ENCODE results near the gene FASTKD2.
"Not testable (repeated sequence)": the region's sequence is repeated elsewhere in the genome, so short reads cannot be mapped to it uniquely, and the experiment has no call there.

DNA sequence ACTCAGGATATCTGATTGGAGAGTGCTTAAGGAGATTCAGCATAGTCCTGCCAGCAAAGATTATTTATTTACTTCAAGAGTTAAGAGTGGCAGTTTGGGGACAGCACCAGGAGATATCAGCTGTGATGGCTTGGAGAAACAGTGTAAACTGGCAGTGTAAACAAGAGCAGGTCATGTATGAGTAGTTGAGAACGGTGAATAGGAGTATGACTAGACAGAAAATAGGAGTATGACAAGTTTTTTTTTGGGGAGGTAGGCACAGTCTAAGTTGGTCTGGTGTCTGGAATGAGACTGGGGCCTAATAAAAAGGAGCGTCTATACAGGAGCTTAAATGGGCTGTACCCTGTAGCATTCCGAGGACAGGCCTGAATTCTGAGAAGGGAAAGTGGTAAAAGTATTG is 42.2 kb downstream of the FASTKD2 start:
- TF ChIP-seq EZH2 (IDR thresholded peaks at IDR 0.05; ENCODE audit: borderline replicate concordance): not testable (repeated sequence)
- TF ChIP-seq, protein P1, sequence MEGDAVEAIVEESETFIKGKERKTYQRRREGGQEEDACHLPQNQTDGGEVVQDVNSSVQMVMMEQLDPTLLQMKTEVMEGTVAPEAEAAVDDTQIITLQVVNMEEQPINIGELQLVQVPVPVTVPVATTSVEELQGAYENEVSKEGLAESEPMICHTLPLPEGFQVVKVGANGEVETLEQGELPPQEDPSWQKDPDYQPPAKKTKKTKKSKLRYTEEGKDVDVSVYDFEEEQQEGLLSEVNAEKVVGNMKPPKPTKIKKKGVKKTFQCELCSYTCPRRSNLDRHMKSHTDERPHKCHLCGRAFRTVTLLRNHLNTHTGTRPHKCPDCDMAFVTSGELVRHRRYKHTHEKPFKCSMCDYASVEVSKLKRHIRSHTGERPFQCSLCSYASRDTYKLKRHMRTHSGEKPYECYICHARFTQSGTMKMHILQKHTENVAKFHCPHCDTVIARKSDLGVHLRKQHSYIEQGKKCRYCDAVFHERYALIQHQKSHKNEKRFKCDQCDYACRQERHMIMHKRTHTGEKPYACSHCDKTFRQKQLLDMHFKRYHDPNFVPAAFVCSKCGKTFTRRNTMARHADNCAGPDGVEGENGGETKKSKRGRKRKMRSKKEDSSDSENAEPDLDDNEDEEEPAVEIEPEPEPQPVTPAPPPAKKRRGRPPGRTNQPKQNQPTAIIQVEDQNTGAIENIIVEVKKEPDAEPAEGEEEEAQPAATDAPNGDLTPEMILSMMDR (IDR thresholded peaks at IDR 0.05; ENCODE audit: poor library complexity): not testable (repeated sequence)

Measured in hepatocyte (in vitro differentiated cells).